GM12873 (cell line): ENCODE measurements around the gene DSCAM.

Source experiments
- CTCF ChIP-seq: IDR thresholded peaks from 2 replicates; pipeline ENCODE4 v1.5.1; 2012; ENCODE audit warnings: low read depth, mild to moderate bottlenecking, moderate library complexity, low read length, control low read depth; ENCODE audit not compliant: insufficient read depth; ENCODE audit errors: missing control alignments

Gene DSCAM

DNA sequence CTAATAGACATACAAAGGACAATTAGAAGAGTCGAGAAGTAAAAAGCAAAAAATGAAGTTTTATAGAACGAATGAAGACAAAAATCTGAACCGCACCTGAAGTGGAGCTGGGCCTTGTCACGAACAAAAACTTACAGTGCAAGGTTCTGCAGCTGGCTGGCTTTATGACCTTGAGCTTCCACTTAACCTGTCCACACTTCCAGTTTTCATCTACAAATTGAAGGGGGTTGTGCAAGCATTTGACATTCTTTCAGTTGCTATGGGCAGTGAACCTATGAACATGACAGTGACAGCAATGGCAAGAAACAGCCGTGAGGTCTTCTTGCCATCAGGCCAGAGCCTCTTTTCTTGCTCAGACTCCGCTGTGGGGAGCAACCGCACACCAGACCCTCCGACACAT, 93.2 kb downstream of the DSCAM start:
- no peak for TF ChIP-seq CTCF

GRCh38 chr21:40752125-40752524, 94.8 kb downstream of the DSCAM start:
- no peak for TF ChIP-seq CTCF

DNA sequence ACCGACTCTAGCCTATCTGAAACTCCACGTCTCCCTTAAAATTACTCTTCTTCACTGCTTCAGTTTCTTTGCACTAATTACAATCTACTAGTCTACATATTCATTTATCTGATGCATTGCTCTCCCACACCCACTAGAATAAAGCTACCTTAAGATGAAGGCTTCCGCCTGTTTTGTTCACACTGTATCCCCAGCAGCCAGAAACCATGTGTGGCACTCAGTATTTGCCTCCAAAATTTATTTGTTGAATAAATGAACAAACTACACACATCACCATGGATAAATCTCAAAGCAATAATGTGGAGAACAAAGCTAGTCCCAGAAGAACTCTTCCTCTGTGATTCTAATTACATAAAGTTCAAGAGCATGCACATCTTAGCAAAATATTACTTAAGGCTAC, 95.7 kb downstream of the DSCAM start:
- TF ChIP-seq CTCF, result no peak

GRCh38 chr21:40736145-40736544, 110.8 kb downstream of the DSCAM start:
- TF ChIP-seq CTCF, result no peak

GRCh38 chr21:40733024-40733397, 113.9 kb downstream of the DSCAM start:
- no peak for TF ChIP-seq CTCF

DNA sequence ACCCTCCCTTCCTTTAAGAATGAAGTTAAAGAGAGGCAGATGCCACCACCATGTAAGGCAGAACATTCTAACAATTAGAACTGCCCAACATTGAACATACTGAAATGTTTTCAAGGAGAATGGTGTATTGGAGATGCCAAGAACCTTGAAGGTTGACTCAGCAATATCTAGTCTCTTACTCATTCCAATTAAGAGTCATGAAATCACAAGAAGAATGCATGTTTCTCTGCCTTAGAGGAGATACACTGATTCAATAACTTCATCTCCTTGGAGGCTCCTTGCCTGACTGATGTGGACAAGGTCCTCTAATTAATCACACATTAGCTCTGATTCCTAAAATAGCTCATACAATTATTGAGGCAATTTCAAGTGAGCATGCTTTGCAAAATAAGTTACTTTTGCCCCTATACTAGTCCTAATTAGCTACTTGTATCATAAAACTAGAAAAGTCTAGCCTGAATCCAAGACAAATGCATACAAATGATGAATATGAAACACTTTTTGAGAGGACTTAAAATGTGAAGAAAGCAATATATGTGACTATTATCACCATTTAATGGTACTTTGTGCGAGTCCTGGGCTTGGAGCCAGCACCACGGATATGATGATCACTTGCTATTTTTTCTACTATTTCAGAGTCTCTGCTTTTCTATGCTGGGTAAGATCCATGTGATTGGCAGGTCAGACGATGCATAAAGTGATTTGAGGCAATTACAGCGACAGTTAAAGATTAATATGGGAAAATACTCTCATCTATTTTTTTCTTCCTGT, 114.5 kb downstream of the DSCAM start:
- no peak for TF ChIP-seq CTCF

GRCh38 chr21:40731206-40731605, 115.8 kb downstream of the DSCAM start:
- no peak for TF ChIP-seq CTCF
